ENCODE measurements around the gene EGFLAM. TPM values are rescaled to one million over a fixed set of nuclear protein-coding genes. Genes with fewer than 3 reads are reported as not detected.

Gene EGFLAM
- total RNA-seq: 0.93 TPM in 1 of 2 replicates, not detected in the other

DNA sequence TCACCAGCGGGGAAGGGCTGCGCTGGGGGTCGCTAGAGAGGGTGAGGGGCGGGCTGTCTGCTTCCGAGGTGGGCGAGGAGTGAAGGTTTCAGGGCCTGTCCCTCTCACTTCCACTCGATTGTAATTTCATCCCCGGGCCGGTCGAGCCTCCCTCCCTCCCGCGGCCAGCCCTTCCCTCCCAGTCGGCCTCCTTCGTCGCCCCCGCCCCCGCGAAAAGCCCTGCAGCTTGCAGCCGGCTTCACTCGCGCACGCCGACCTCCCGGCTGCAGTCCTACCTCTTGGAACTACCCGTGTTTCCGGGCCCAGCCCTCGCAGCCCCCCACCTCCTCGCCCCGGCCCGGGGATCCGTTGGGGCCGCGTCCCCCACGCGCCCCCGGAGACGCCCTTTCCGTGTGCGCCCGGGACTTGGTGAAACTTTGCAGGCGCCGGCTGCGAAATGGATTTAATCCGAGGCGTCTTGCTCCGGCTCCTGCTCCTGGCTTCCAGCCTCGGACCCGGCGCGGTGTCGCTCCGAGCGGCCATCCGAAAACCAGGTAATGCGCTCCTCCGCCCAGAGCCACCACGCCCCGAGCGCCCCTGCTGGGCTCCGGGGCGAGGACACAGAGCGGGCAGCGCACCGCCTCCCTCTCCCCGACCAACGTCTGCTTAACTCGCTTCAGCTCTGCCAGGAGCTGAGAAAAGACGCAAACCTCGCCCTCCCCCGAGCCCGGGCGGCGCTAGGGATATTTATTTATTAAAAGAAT lies at the start of gene EGFLAM:
Gene EGFLAM (plus strand): TSS at position 241 of the 743 bp plus-strand sequence. CDS start 196 bp downstream, at position 437.

All from nasal cavity respiratory epithelium epithelial cell of viscerocranial mucosa (primary cell).